Measurements from ENCODE around the gene PRAMEF20.

DNA sequence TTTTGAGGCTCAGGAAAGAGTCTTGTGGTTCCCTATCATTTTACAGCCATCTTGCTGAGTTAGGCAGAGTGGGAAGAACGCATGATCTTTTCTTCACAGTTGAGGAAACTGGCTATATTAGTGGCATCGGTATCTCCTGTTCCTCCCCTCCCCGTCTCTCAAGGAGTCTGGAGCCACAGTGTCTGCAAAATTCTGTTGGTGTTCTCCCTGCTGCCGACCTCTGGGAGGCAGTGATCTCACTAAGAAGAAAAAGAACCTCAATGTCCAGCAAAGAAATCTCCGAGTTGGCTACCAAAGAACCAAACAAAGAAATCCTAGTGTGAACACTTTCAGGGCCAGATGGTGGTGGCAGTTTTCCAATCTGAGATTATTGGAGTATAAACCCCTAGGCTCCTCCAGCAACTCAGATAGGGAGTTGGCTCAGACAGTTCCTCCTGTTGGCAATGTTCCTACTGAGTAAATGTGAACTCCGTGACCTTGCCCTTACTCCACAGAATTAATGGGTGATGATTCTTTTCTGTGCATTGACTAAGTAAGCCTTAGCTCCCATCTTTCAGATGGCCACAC, 41.2 kb downstream of the PRAMEF20 start:
- no peak for TF ChIP-seq POLR2A (IDR thresholded peaks at IDR 0.05; ENCODE audit: extremely low read depth, insufficient read length)
- TF ChIP-seq, protein P1, sequence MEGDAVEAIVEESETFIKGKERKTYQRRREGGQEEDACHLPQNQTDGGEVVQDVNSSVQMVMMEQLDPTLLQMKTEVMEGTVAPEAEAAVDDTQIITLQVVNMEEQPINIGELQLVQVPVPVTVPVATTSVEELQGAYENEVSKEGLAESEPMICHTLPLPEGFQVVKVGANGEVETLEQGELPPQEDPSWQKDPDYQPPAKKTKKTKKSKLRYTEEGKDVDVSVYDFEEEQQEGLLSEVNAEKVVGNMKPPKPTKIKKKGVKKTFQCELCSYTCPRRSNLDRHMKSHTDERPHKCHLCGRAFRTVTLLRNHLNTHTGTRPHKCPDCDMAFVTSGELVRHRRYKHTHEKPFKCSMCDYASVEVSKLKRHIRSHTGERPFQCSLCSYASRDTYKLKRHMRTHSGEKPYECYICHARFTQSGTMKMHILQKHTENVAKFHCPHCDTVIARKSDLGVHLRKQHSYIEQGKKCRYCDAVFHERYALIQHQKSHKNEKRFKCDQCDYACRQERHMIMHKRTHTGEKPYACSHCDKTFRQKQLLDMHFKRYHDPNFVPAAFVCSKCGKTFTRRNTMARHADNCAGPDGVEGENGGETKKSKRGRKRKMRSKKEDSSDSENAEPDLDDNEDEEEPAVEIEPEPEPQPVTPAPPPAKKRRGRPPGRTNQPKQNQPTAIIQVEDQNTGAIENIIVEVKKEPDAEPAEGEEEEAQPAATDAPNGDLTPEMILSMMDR (IDR thresholded peaks at IDR 0.05; ENCODE audit: low read depth, low read length), result no peak

Measured in NB4 (cell line).